ENCODE measurements around the gene SART1.
"Not testable (repeated sequence)": the region's sequence is repeated elsewhere in the genome, so short reads cannot be mapped to it uniquely, and the experiment has no call there.

Gene SART1

GRCh38 chr11:66001942-66002647 is 40.6 kb downstream of the SART1 start, which contains the start of the genes BANF1 and EIF1AD:
TSS of gene BANF1 (plus strand) at chr11:66002503. CDS start at chr11:66003251, 748 bp downstream.
TSS of gene EIF1AD (minus strand) at chr11:66002157. CDS start at chr11:66000389, 1,768 bp downstream.
- peak; percentile 91 for DNase-seq

GRCh38 chr11:66002648-66003225 is 41.2 kb downstream of the SART1 start:
- DNase-seq = no peak

- DNase-seq = no peak
These were observed 41.8 kb downstream of the SART1 start for GRCh38 chr11:66003291-66003690.

GRCh38 chr11:66004186-66004585 is 42.7 kb downstream of the SART1 start:
- no peak for DNase-seq

- no peak for DNase-seq
These were observed 44.8 kb downstream of the SART1 start for GRCh38 chr11:66006134-66006890.

GRCh38 chr11:66006891-66007176 is 45.3 kb downstream of the SART1 start:
- no peak for DNase-seq

GRCh38 chr11:66007201-66007634 is 45.7 kb downstream of the SART1 start:
- no peak for DNase-seq

- DNase-seq = no peak
These were observed 46.5 kb downstream of the SART1 start for GRCh38 chr11:66008095-66008467.

GRCh38 chr11:66008468-66009101 is 47.1 kb downstream of the SART1 start:
- no peak for DNase-seq

GRCh38 chr11:66010036-66010435 is 48.5 kb downstream of the SART1 start:
- not testable (repeated sequence) for DNase-seq

GRCh38 chr11:66011239-66011784 is 49.8 kb downstream of the SART1 start:
- no peak for DNase-seq

- no peak for DNase-seq
These were observed 50.3 kb downstream of the SART1 start, which contains the start of gene CST6 for GRCh38 chr11:66011785-66012303. TSS of gene CST6 (plus strand) at chr11:66012008. CDS start at chr11:66012045, 37 bp downstream.

GRCh38 chr11:66012371-66012945 is 50.9 kb downstream of the SART1 start:
- DNase-seq = no peak

GRCh38 chr11:66012946-66013761 is 51.6 kb downstream of the SART1 start:
- no peak for DNase-seq

GRCh38 chr11:66013762-66014100 is 52.2 kb downstream of the SART1 start:
- DNase-seq = no peak

GRCh38 chr11:66014804-66015453 is 53.4 kb downstream of the SART1 start:
- no peak for DNase-seq

GRCh38 chr11:66015454-66015881 is 53.9 kb downstream of the SART1 start:
- no peak for DNase-seq

- no peak for DNase-seq
These were observed 54.6 kb downstream of the SART1 start for GRCh38 chr11:66015936-66016792.

- DNase-seq = no peak
These were observed 55.3 kb downstream of the SART1 start for GRCh38 chr11:66016793-66017177.

- DNase-seq = no peak
These were observed 55.8 kb downstream of the SART1 start for GRCh38 chr11:66017321-66017720.

Data from NCI-H1417 treated with DMSO at 0.1 percent for 48 hours (cell line).